Activated CD8-positive, alpha-beta memory T cell treated with anti-CD3 and anti-CD28 coated beads, Interleukin-2, amount 50 U/mL, for 48 hours (primary cell): ENCODE data around the gene MBNL2.
"Not testable (repeated sequence)": the region's sequence is repeated elsewhere in the genome, so short reads cannot be mapped to it uniquely, and the experiment has no call there.

Experiments used
- DNase-seq: peaks from one replicate; pipeline ENCODE4 v3.0.0-alpha.2; 2020

Gene MBNL2

GRCh38 chr13:97329331-97329730 lies 107.2 kb downstream of the MBNL2 start:
- no peak for DNase-seq

- DNase-seq: no peak
Observed at GRCh38 chr13:97330448-97330847, 108.3 kb downstream of the MBNL2 start.

GRCh38 chr13:97332742-97333141 lies 110.6 kb downstream of the MBNL2 start:
- DNase-seq: no peak

- DNase-seq: no peak
Observed at GRCh38 chr13:97333983-97334382, 111.8 kb downstream of the MBNL2 start.

GRCh38 chr13:97334690-97335089 lies 112.6 kb downstream of the MBNL2 start:
- DNase-seq: no peak

GRCh38 chr13:97335488-97336134 lies 113.5 kb downstream of the MBNL2 start:
- no peak for DNase-seq

- no peak for DNase-seq
Observed at GRCh38 chr13:97337985-97338499, 115.9 kb downstream of the MBNL2 start.

GRCh38 chr13:97338571-97338970 lies 116.4 kb downstream of the MBNL2 start:
- DNase-seq: no peak

- no peak for DNase-seq
Observed at GRCh38 chr13:97339019-97339987, 117.2 kb downstream of the MBNL2 start.

- no peak for DNase-seq
Observed at GRCh38 chr13:97339988-97340749, 118.0 kb downstream of the MBNL2 start.

GRCh38 chr13:97341135-97341534 lies 119.0 kb downstream of the MBNL2 start:
- DNase-seq: no peak

- no peak for DNase-seq
Observed at GRCh38 chr13:97342136-97342535, 120.0 kb downstream of the MBNL2 start.

GRCh38 chr13:97342936-97343335 lies 120.8 kb downstream of the MBNL2 start:
- DNase-seq: no peak

- DNase-seq: no peak
Observed at GRCh38 chr13:97344265-97345175, 122.4 kb downstream of the MBNL2 start.

- no peak for DNase-seq
Observed at GRCh38 chr13:97346097-97346496, 124.0 kb downstream of the MBNL2 start.

- DNase-seq: no peak
Observed at GRCh38 chr13:97346561-97347254, 124.6 kb downstream of the MBNL2 start.

- no peak for DNase-seq
Observed at GRCh38 chr13:97347255-97347932, 125.3 kb downstream of the MBNL2 start.

GRCh38 chr13:97348569-97349100 lies 126.5 kb downstream of the MBNL2 start:
- DNase-seq: no peak

GRCh38 chr13:97352012-97352411 lies 129.9 kb downstream of the MBNL2 start:
- DNase-seq: not testable (repeated sequence)

- no peak for DNase-seq
Observed at GRCh38 chr13:97352815-97353214, 130.7 kb downstream of the MBNL2 start.
